Stimulated activated naive CD8-positive, alpha-beta T cell treated with anti-CD3 and anti-CD28 coated beads, Interleukin-15, amount 100 ng/mL, for 72 hours (primary cell): ENCODE results near the gene SPNS3.

Experiments
- ATAC-seq: fragments of 150-1000 bp; cut with Tn5 transposase; 2 replicates; pipeline ENCODE4 v1.10.0; 2021; ENCODE audit warnings: mild to moderate bottlenecking, moderate library complexity
- DNase-seq, 2 donors: peaks; one replicate each; pipeline ENCODE4 v3.0.0; 2021 to 2022
- H3K27ac Mint-ChIP-seq, 2 donors: one replicate each; pipeline ENCODE4 v1.8.0; 2022; ENCODE audit warnings: mild to moderate bottlenecking in 2 of 2, mixed read lengths in 2 of 2, moderate library complexity in 2 of 2
- H3K27me3 Mint-ChIP-seq: one replicate; pipeline ENCODE4 v1.8.0; 2022; ENCODE audit warnings: mixed read lengths
- H3K4me1 Mint-ChIP-seq: one replicate; pipeline ENCODE4 v1.8.0; 2022; ENCODE audit warnings: mild to moderate bottlenecking, mixed read lengths
- H3K4me3 Mint-ChIP-seq, 2 donors: one replicate each; pipeline ENCODE4 v1.8.0; 2022; ENCODE audit warnings: mild to moderate bottlenecking in 2 of 2, mixed read lengths in 2 of 2, moderate library complexity in 1 of 2
- H3K9me3 Mint-ChIP-seq, 2 donors: one replicate each; pipeline ENCODE4 v1.8.0; 2022; ENCODE audit warnings: mixed read lengths in 2 of 2

The SPNS3 gene

GRCh38 chr17:4504188-4504587 is 70.4 kb downstream of the SPNS3 start:
- Mint-ChIP-seq H3K9me3 (no peaks in the 10 kb centered on the region), H3K27me3 (peaks cover 36% of the 10 kb centered on the region), H3K27ac (no peak overlapping the region), H3K4me1 (peaks cover 71% of the 10 kb centered on the region), H3K4me3 (no peak overlapping the region)
- ATAC-seq (peak; percentile 37), DNase-seq (no peak)

DNA sequence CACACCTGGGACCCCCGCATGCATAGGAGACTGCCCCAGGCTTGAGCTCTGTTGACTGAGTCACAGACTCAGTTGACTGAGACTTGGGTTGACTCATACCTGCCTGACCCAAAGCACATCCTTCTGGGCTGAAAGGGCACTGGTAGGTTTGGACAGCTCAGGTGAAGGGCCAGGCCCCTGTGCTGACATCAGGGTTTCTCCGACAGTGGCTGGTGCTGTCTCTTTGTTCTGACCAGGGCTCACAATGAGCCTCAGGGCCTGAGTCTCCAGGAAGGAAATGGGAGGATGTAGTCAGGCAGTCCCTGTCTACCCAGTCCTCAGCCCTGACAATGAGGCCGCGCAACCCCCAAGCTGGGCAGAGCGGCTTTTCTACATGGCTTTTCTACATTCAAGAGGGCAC is 71.4 kb downstream of the SPNS3 start:
- H3K4me1 Mint-ChIP-seq: peaks cover 71% of the 10 kb centered on the region
- H3K27me3 Mint-ChIP-seq: peaks cover 26% of the 10 kb centered on the region
- no peaks in the 10 kb centered on the region for H3K9me3 Mint-ChIP-seq
- no peak overlapping the region for H3K4me3 Mint-ChIP-seq
- ATAC-seq: no peak
- peak overlapping the region; percentile 56 to 57 for H3K27ac Mint-ChIP-seq
- no peak for DNase-seq

GRCh38 chr17:4506175-4506813 is 72.6 kb downstream of the SPNS3 start:
- H3K27me3 Mint-ChIP-seq: peaks cover 15% of the 10 kb centered on the region
- no peak overlapping the region for H3K27ac Mint-ChIP-seq
- H3K9me3 Mint-ChIP-seq: no peaks in the 10 kb centered on the region
- no peak overlapping the region for H3K4me3 Mint-ChIP-seq
- ATAC-seq (no peak), DNase-seq (no peak)
- H3K4me1 Mint-ChIP-seq: peaks cover 66% of the 10 kb centered on the region

DNA sequence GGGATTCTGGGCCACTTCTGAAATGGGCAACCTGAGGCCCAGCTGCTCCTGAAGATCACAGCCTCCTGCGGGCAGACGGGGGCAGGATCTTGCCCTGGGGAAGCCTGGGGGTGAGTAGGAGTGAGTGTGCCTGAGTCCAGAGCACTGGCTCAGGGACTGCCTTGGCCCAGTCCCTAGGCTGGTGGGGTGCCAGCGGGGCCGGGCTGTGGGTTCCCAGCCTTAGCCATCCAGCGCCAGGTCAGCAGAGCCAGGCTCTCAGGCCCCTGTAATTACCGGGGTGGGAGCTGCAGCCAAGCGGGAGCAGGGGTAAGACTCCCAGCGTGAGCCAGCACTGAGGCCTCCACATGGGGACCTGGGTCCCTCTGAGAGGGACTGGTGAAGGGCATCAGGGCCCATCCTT is 73.2 kb downstream of the SPNS3 start:
- ATAC-seq (no peak), DNase-seq (no peak)
- peaks cover 9% of the 10 kb centered on the region for H3K27me3 Mint-ChIP-seq
- peaks cover 62% of the 10 kb centered on the region for H3K4me1 Mint-ChIP-seq
- H3K4me3 Mint-ChIP-seq: no peak overlapping the region
- H3K9me3 Mint-ChIP-seq: no peaks in the 10 kb centered on the region
- H3K27ac Mint-ChIP-seq: no peak overlapping the region

- DNase-seq (no peak), ATAC-seq (no peak)
- Mint-ChIP-seq H3K27ac (peak overlapping the region in 1 of 2 donors; percentile 79), H3K4me1 (peaks cover 62% of the 10 kb centered on the region), H3K9me3 (no peaks in the 10 kb centered on the region), H3K27me3 (peaks cover 5% of the 10 kb centered on the region), H3K4me3 (no peak overlapping the region)
Observed at GRCh38 chr17:4507361-4508111, 73.8 kb downstream of the SPNS3 start.

DNA sequence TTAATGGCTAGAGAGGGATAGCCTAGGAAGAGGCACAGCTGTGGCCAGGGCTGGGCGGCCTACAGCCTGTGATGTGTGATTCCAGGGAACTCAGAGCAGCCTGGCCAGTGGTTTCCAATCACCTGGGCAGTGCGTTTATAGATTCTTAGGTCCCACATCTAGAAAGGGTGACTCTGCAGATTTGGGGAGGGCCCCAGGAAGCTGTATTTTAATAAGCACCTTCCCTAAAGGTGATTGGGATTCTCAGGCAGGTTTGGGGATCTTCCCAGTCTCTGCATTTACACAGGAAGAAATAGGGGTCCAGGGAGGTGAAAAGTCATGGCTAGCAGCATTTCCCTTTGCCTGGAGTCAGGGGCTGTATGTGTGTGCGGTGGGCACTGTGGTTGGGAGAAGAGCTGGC is 74.5 kb downstream of the SPNS3 start:
- ATAC-seq: no peak
- Mint-ChIP-seq H3K9me3 (no peaks in the 10 kb centered on the region), H3K4me1 (peaks cover 61% of the 10 kb centered on the region), H3K27me3 (no peaks in the 10 kb centered on the region), H3K4me3 (no peak overlapping the region), H3K27ac (peak overlapping the region in 1 of 2 donors; percentile 75)
- no peak for DNase-seq

DNA sequence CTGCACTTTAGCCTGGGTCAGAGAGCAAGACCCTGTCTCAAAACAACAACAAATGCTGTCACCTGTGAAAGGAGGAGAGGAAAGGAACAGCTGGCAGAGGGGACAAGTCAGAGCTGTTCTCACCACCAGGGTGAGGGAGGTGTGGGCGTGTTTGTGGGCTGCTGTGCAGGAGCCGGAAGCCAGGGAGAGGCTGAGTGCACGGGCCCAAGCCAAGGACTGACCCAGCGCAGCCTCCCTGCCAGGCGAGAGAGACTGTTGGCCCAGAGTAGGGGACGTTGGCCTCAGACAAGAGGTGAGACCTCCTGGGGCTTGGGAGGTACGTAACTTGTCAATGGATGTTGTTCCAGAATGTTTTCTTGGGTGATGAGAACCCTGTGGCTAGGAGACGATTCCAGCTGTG is 75.7 kb downstream of the SPNS3 start:
- no peak overlapping the region for H3K27ac Mint-ChIP-seq
- ATAC-seq (peak; percentile 84), DNase-seq (peak; percentile 33 to 51)
- peaks cover 49% of the 10 kb centered on the region for H3K4me1 Mint-ChIP-seq
- H3K9me3 Mint-ChIP-seq: no peaks in the 10 kb centered on the region
- H3K4me3 Mint-ChIP-seq: no peak overlapping the region
- H3K27me3 Mint-ChIP-seq: no peaks in the 10 kb centered on the region

DNA sequence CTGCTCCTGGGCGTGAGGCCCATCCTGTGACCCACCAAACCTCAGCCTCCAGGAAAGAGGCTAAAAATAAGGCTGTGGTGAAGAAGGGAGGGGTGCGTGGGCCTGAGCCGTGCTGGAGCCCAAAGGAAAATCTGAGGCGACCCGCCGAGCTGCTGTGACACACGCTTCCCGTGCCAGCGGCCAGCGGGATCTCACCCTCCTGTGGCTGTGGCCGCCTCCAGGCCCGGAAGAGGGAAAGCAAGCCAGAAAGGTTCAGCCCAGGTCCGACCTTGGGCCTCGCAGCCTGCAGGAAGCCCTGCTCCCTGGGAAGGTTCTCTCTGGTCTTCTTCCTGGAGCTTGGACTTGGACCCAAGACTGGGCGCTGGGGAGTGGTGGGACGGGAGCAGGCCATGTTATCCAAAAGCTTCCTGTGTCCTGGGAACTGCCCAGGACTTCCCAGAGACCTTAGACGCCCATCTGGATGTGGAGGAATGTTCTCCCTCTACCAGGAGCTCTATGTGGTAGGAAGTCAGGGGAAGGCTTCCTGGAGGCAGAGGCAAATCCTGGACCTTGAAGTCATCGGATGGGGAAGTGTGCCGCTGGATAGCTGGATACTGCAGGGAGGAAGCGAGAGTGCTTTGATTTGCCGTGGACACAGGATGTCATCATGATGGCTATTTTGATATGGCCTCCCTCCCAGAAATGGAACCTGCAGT is 76.3 kb downstream of the SPNS3 start:
- no peaks in the 10 kb centered on the region for H3K27me3 Mint-ChIP-seq
- no peak overlapping the region for H3K27ac Mint-ChIP-seq
- H3K9me3 Mint-ChIP-seq: no peaks in the 10 kb centered on the region
- ATAC-seq: no peak
- peaks cover 43% of the 10 kb centered on the region for H3K4me1 Mint-ChIP-seq
- H3K4me3 Mint-ChIP-seq: no peak overlapping the region
- DNase-seq: no peak

GRCh38 chr17:4510618-4510941 is 76.8 kb downstream of the SPNS3 start:
- no peak overlapping the region for H3K4me3 Mint-ChIP-seq
- H3K4me1 Mint-ChIP-seq: peaks cover 38% of the 10 kb centered on the region
- no peak for DNase-seq
- ATAC-seq: no peak
- H3K27ac Mint-ChIP-seq: no peak overlapping the region
- no peaks in the 10 kb centered on the region for H3K9me3 Mint-ChIP-seq
- no peaks in the 10 kb centered on the region for H3K27me3 Mint-ChIP-seq

- DNase-seq: no peak
- no peak for ATAC-seq
- Mint-ChIP-seq H3K4me1 (peaks cover 35% of the 10 kb centered on the region), H3K27ac (no peak overlapping the region), H3K4me3 (no peak overlapping the region), H3K9me3 (no peaks in the 10 kb centered on the region), H3K27me3 (no peaks in the 10 kb centered on the region)
Observed at GRCh38 chr17:4511199-4511932, 77.6 kb downstream of the SPNS3 start.

GRCh38 chr17:4512156-4513112 is 78.7 kb downstream of the SPNS3 start:
- H3K27ac Mint-ChIP-seq: no peak overlapping the region

DNA sequence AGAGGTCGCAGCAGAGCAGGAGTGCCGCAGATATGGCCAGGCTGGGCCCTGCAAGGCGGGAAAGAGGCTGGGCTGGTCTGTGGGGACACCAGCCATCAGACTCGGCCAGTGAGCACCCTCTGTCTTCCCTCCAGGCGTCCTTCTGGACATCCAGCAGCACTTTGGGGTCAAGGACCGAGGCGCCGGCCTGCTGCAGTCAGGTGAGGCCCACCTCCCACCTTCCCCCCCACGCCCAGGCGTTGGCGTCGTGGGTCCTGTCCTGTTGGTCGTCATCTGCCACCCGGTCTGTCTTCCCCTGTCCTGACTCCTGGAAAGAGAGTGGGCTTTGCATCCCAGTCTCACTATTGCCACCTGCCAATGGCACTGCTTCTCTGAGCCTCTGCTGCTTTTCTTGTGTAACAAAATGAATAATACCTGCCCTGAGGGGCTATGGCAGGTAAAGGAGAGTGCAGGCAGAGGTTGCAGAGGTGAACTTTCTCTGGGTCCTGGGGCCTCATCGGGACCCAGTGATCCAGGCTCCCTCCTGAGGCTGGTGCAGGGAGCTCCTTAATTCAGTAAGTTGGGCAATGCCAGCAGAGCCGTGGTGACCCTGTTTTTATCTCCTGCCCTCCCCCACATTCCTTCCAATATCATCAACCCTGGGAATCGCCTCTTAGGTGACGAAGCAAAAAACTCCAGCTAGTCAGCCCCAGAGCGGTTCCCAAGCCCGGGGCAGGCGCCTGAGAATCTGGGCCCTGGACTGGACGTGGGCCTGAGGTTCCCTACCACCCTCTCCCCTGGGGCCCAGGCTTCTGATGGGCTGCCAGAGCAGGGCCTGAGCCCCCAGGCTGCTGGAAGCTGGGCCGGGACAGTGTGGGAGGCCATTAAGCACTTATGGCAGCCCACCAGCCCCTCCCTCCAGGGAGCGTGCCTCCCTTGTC is 79.6 kb downstream of the SPNS3 start:
- no peak overlapping the region for H3K4me3 Mint-ChIP-seq
- DNase-seq: no peak
- no peak overlapping the region for H3K27ac Mint-ChIP-seq
- H3K27me3 Mint-ChIP-seq: no peaks in the 10 kb centered on the region
- peaks cover 25% of the 10 kb centered on the region for H3K4me1 Mint-ChIP-seq
- no peaks in the 10 kb centered on the region for H3K9me3 Mint-ChIP-seq
- ATAC-seq: no peak

More at GRCh38 chr17:4512156-4513112, 78.7 kb downstream of the SPNS3 start:
- Mint-ChIP-seq H3K9me3 (no peaks in the 10 kb centered on the region), H3K27me3 (no peaks in the 10 kb centered on the region), H3K4me1 (peaks cover 34% of the 10 kb centered on the region), H3K4me3 (no peak overlapping the region)
- DNase-seq (no peak), ATAC-seq (no peak)

DNA sequence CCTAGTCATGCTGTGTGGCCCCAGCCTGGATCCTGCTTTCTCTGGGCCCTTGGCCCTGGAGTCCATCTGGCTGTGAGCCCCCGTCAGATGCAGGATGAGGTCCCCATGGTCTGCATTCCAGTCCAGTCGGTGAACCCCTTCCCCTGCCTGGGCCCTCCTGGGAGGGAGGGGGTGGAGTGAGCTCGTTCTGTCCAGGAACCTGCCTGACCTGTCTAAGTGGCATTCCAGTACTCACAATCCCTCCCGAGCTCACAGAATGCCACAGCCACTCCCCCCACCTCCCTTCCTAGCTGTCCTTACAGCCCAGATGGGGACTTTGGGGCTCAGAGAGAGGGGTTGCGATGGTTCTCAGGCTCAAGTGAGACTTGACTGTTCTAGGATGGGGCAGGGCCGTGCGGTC is 80.5 kb downstream of the SPNS3 start:
- DNase-seq: no peak
- Mint-ChIP-seq H3K27me3 (no peaks in the 10 kb centered on the region), H3K4me3 (no peak overlapping the region), H3K9me3 (no peaks in the 10 kb centered on the region), H3K27ac (no peak overlapping the region), H3K4me1 (peaks cover 16% of the 10 kb centered on the region)
- no peak for ATAC-seq

DNA sequence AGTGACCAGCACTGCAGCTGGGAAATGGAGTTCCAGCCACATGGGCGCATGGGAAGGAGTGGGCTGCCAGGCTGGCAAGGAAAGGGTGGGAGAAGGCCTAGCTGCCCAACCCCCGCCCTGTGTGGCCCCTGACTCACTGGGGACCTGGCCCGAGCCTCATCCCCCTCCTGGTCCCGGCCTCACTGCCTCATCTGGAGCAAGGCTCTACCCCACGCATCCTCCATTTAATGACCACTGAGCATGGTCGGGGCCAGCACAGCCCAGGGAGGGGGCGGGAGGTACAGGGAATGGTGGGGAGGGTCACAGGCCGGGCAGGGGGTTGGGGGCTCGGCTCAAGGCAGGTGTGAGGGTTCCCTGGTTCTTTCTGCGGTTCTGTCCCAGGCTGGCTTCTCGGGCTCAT is 81.0 kb downstream of the SPNS3 start:
- H3K4me3 Mint-ChIP-seq: no peak overlapping the region
- peaks cover 11% of the 10 kb centered on the region for H3K4me1 Mint-ChIP-seq
- H3K9me3 Mint-ChIP-seq: no peaks in the 10 kb centered on the region
- H3K27me3 Mint-ChIP-seq: no peaks in the 10 kb centered on the region
- ATAC-seq (no peak), DNase-seq (no peak)
- H3K27ac Mint-ChIP-seq: no peak overlapping the region
